A549 (cell line): ENCODE results near the gene CHMP1B.

Experiments
- CBX8 ChIP-seq: fragments of 200-600 bp; sonication (generic); IDR thresholded peaks from 2 replicates; pipeline ENCODE4 v1.6.1; 2016
- CTCF ChIP-seq: fragments of >200 bp; sonication (Bioruptor Twin); formaldehyde crosslinking; IDR thresholded peaks from 3 replicates; pipeline ENCODE4 v1.5.1; 2016
- KDM5A ChIP-seq: fragments of 200-600 bp; sonication (generic); IDR thresholded peaks from 2 replicates; pipeline ENCODE4 v1.6.1; 2016; ENCODE audit warnings: antibody characterized with exemption, mild to moderate bottlenecking
- POLR2A ChIP-seq: IDR thresholded peaks from 2 replicates; pipeline ENCODE4 v1.6.1; 2012; ENCODE audit warnings: mild to moderate bottlenecking, low read length
- RARB ChIP-seq: fragments of 250-450 bp; sonication (Bioruptor Pico); IDR thresholded peaks from 2 replicates; pipeline ENCODE4 v1.8.0; 2021; ENCODE audit warnings: mild to moderate bottlenecking, moderate library complexity

DNA sequence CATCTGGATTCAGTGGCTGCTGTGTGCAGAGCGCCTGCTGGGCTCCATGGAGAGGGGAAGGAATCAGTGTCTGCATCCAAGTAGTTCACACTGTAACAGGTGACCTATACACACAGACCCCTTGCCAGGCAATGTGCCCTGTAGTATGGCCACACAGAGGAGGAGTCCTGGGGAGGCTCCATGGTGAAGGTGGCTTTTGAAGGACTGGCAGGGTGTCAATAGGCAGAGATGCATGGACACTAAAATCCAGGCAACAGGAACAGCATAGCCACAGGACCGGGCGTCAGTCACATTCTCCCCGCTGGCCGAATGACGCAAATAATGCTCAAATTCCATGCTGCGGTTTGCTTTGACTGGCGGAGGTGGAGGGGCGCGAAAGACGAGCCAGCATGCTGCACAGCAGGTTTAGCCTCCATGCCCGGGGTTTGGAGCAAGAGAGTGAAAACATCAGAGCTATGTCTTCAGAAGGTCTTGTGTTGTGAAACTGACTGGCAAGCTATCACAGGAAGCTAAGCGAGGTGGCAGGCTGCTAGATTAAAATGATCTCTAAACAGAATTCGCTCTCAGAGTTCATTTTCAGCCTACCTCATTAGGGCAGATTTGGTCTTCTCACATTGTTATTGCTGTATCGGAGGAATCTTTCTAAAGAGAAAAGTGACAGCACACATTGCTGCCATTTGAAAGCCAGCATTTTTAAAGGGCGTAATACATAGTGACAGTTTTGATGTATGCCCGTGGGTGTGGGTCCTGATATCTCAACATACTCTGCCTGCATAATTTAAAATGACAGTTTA lies 1.2 kb upstream of the CHMP1B start:
- no peak for TF ChIP-seq POLR2A
- no peak for TF ChIP-seq CTCF
- TF ChIP-seq RARB (CRISPR knock-in tag), result no peak
- TF ChIP-seq CBX8, result no peak
- no peak for TF ChIP-seq KDM5A
